ENCODE measurements around the gene NCOR2. TPM values are rescaled to one million over a fixed set of nuclear protein-coding genes. Genes with fewer than 3 reads are reported as not detected.
A peak's percentile ranks its signal among the peaks of the same experiment; 100 is the strongest.

NCOR2 gene
- total and polyA plus RNA-seq, 2 donors (not counting 1 experiment from before 2014, with no cell fraction given), result 25.9 to 144 TPM

DNA sequence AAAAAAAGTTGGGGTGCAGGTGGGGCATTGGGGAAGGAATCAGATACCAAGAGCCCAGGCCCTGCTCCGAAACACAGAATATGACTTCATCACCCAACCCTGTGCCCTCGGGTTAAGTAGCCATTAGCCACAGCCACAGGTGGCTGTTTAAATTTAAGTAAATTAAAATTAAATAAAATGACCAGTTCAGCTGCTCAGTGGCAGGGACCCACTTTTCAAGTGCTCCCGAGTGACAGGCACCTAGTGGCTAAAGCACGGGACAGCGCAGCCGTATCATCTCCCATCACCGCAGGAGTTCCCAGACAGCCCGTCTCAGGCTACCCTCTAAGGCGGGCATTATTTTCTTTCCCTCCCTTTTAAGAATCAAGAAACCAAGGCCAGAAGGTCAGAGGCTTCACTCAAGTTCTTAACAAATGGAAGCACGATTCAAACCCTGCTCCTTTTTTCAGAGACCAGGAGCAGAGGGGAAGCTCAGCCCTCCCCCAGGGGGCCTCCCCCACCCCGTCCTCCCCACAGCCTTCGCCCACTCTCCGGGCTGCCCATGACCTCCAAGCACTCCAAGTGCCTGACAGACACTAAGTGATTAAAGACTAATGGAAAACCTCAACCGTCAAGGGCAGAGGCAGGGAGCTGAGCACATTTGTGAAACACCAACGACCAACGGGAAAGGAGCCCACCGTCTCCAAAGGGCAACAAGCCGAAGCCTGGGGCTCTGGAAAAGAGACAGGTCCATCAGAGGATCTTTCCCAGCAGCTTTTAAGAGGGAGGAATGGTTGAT is 5.2 kb downstream of the NCOR2 start:
- H4K20me1 ChIP-seq (ENCODE audit: control insufficient read depth, insufficient read depth, low read length, poor library complexity, severe bottlenecking), result peaks cover 82% of the 10 kb centered on the region
- peaks cover 0 to 6% of the 10 kb centered on the region in 2 experiments for H3K36me3 ChIP-seq (replicated peaks in 1 of 2; ENCODE audit: control extremely low read depth in 1 of 2, control insufficient read depth in 1 of 2, extremely low read depth in 1 of 2, insufficient read depth in 2 of 2, low read length in 1 of 2)
- H3K27me3 ChIP-seq (replicated peaks in 1 of 4; ENCODE audit: control extremely low read depth in 1 of 4, control insufficient read depth in 3 of 4, insufficient read depth in 4 of 4, low read length in 3 of 4), result no peaks in the 10 kb centered on the region
- H2AFZ ChIP-seq (ENCODE audit: insufficient read depth, low read depth, low read length, poor library complexity, severe bottlenecking), result no peak overlapping the region
- Mint-ChIP-seq H3K4me3 (no peak overlapping the region), H3K27ac (peak overlapping the region; percentile 41), H3K9me3 (ENCODE audit: insufficient read depth) (no peaks in the 10 kb centered on the region), H3K4me1 (peaks cover 51% of the 10 kb centered on the region), H3K27me3 (no peaks in the 10 kb centered on the region)
- 91% methylated on average over 13 of the region's 18 CpGs for WGBS (ENCODE audit: insufficient coverage)
- H3K9ac ChIP-seq (ENCODE audit: low read length), result no peak overlapping the region
- intact Hi-C loops (cut with micrococcal nuclease), result loop anchor here (10.0 kb wide), 2 partner anchors 167 to 363 kb away; no protein-coding TSS in a partner anchor
- POLR2A ChIA-PET, result no interaction called here
- no peak overlapping the region for H3K27ac ChIP-seq (ENCODE audit: low read length in 2 of 2)
- ATAC-seq (ENCODE audit: low read depth) (no peak), DNase-seq (no peak)
- H3K4me1 ChIP-seq (ENCODE audit: control insufficient read depth in 2 of 2, insufficient read depth in 2 of 2, low read length in 2 of 2), result peaks cover 11 to 32% of the 10 kb centered on the region in 2 donors
- H3K4me2 ChIP-seq (replicated peaks; ENCODE audit: low read depth, low read length, poor library complexity, severe bottlenecking), result no peak overlapping the region
- no peak for TF ChIP-seq EZH2 (IDR thresholded peaks at IDR 0.05; ENCODE audit: borderline replicate concordance, insufficient read depth, low read depth, low read length, poor library complexity, severe bottlenecking)
- peaks cover 97% of the 10 kb centered on the region for H3K79me2 ChIP-seq (ENCODE audit: control insufficient read depth, insufficient read depth, low read length)
- H3K4me3 ChIP-seq (ENCODE audit: control extremely low read depth in 1 of 5, extremely low read depth in 1 of 5, insufficient read depth in 1 of 5, low read depth in 2 of 5, low read length in 4 of 5), result no peak overlapping the region
- H3K9me3 ChIP-seq (ENCODE audit: control extremely low read depth in 1 of 3, control insufficient read depth in 2 of 3, insufficient read depth in 1 of 3, low read length in 2 of 3), result peaks cover 0 to 5% (median 0%) of the 10 kb centered on the region in 3 donors
- CTCF ChIA-PET, result no interaction called here

- no peak overlapping the region for H3K4me3 Mint-ChIP-seq
- WGBS (ENCODE audit: insufficient coverage), result 56% methylated on average over 4 of the region's 10 CpGs
- Histone ChIP-seq H3K9me3 (ENCODE audit: control extremely low read depth in 1 of 3, control insufficient read depth in 2 of 3, insufficient read depth in 1 of 3, low read length in 2 of 3) (peaks cover 0 to 5% (median 0%) of the 10 kb centered on the region in 3 donors), H3K9ac (ENCODE audit: low read length) (no peak overlapping the region), H3K4me1 (ENCODE audit: control insufficient read depth in 2 of 2, insufficient read depth in 2 of 2, low read length in 2 of 2) (peaks cover 11 to 32% of the 10 kb centered on the region in 2 donors), H3K79me2 (ENCODE audit: control insufficient read depth, insufficient read depth, low read length) (peaks cover 98% of the 10 kb centered on the region), H4K20me1 (ENCODE audit: control insufficient read depth, insufficient read depth, low read length, poor library complexity, severe bottlenecking) (peaks cover 83% of the 10 kb centered on the region), H3K4me2 (replicated peaks; ENCODE audit: low read depth, low read length, poor library complexity, severe bottlenecking) (no peak overlapping the region), H2AFZ (ENCODE audit: insufficient read depth, low read depth, low read length, poor library complexity, severe bottlenecking) (no peak overlapping the region), H3K36me3 (replicated peaks in 1 of 2; ENCODE audit: control extremely low read depth in 1 of 2, control insufficient read depth in 1 of 2, extremely low read depth in 1 of 2, insufficient read depth in 2 of 2, low read length in 1 of 2) (peaks cover 0 to 6% of the 10 kb centered on the region in 2 experiments), H3K27ac (ENCODE audit: low read length in 2 of 2) (no peak overlapping the region), H3K27me3 (replicated peaks in 1 of 4; ENCODE audit: control extremely low read depth in 1 of 4, control insufficient read depth in 3 of 4, insufficient read depth in 4 of 4, low read length in 3 of 4) (no peaks in the 10 kb centered on the region), H3K4me3 (ENCODE audit: control extremely low read depth in 1 of 5, extremely low read depth in 1 of 5, insufficient read depth in 1 of 5, low read depth in 2 of 5, low read length in 4 of 5) (no peak overlapping the region)
- no peak for ATAC-seq (ENCODE audit: low read depth)
- no peak for DNase-seq
- H3K9me3 Mint-ChIP-seq (ENCODE audit: insufficient read depth), result no peaks in the 10 kb centered on the region
- H3K27me3 Mint-ChIP-seq, result no peaks in the 10 kb centered on the region
- TF ChIP-seq, protein P1, sequence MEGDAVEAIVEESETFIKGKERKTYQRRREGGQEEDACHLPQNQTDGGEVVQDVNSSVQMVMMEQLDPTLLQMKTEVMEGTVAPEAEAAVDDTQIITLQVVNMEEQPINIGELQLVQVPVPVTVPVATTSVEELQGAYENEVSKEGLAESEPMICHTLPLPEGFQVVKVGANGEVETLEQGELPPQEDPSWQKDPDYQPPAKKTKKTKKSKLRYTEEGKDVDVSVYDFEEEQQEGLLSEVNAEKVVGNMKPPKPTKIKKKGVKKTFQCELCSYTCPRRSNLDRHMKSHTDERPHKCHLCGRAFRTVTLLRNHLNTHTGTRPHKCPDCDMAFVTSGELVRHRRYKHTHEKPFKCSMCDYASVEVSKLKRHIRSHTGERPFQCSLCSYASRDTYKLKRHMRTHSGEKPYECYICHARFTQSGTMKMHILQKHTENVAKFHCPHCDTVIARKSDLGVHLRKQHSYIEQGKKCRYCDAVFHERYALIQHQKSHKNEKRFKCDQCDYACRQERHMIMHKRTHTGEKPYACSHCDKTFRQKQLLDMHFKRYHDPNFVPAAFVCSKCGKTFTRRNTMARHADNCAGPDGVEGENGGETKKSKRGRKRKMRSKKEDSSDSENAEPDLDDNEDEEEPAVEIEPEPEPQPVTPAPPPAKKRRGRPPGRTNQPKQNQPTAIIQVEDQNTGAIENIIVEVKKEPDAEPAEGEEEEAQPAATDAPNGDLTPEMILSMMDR (IDR thresholded peaks at IDR 0.05), result no peak
- TF ChIP-seq EZH2 (IDR thresholded peaks at IDR 0.05; ENCODE audit: borderline replicate concordance, insufficient read depth, low read depth, low read length, poor library complexity, severe bottlenecking), result no peak
- CTCF ChIA-PET, result no interaction called here
- H3K4me1 Mint-ChIP-seq, result peaks cover 54% of the 10 kb centered on the region
- intact Hi-C loops (cut with micrococcal nuclease), result loop anchor here (10.0 kb wide), 2 partner anchors 166 to 364 kb away; no protein-coding TSS in a partner anchor
- no peak overlapping the region for H3K27ac Mint-ChIP-seq
- POLR2A ChIA-PET, result no interaction called here
Measured at GRCh38 chr12:124561231-124561630, 6.2 kb downstream of the NCOR2 start.

All from B cell (primary cell).